SU-DHL-6 (cell line): Measurements from ENCODE around the gene MRPS2.
"Not testable (repeated sequence)": the region's sequence is repeated elsewhere in the genome, so short reads cannot be mapped to it uniquely, and the experiment has no call there.

Source experiments
- CTCF ChIP-seq: fragments of 200-600 bp; sonication (generic); IDR thresholded peaks from one replicate; pipeline ENCODE4 v1.5.1; 2017; ENCODE audit warnings: antibody characterized with exemption, mild to moderate bottlenecking, low read length, moderate library complexity; ENCODE audit not compliant: insufficient read depth, poor library complexity, severe bottlenecking
- EZH2phosphoT487 ChIP-seq: fragments of 200-600 bp; sonication (generic), shearing (Covaris generic); conservative IDR thresholded peaks from 2 replicates; pipeline ENCODE4 v1.6.1; 2018; ENCODE audit warnings: mild to moderate bottlenecking, antibody characterized with exemption, low read length, moderate library complexity, mixed read lengths

GRCh38 chr9:135546792-135547617 is 46.5 kb downstream of the MRPS2 start:
- TF ChIP-seq CTCF, EZH2phosphoT487: not testable (repeated sequence)
